ENCODE measurements around the gene CFAP251. TPM values are rescaled to one million over a fixed set of nuclear protein-coding genes. Genes with fewer than 3 reads are reported as not detected.

Gene CFAP251
- total RNA-seq, 1 experiment from 2014 or later, result 0.24 TPM

DNA sequence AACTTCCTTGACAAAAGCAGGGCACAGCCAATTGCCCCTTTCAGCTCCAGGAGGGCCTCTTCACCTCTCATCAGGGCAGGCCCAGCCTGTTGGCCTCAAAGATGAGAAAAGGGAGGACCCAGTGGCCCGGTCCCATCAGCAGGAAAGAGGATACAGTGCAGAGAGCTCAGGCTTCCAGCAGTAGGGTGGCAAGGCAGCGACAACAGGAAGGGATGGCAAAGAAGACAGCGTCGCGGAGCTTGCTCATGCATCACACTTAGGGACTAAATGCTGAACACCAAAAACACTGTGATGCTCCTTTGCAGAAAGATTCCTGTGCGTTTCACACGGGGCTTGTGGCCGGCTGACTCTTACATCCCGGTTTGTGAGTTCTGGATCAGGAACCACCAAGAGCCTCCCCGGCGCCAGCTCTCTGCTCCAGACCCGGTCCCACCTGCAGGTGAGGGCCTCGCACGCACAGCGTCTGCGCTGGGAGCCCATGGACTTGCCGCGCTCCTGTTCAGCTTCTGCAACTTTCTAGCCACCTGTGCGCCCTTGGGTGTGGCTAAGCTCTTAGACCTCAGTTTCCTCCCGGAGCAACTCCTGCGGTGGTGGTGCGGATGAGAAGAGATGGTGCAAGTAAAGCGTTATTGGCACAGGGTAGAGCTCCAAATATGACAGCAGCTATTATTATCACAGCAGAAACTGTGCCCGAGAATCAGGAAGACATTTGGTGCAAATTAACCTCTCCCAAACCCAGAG is 88.0 kb downstream of the CFAP251 start:
- Histone ChIP-seq H3K27me3 (ENCODE audit: control insufficient read depth, insufficient read depth, low read length) (no peaks in the 10 kb centered on the region), H3K36me3 (replicated peaks; ENCODE audit: control insufficient read depth, insufficient read depth, low read length) (no peaks in the 10 kb centered on the region), H3K4me3 (ENCODE audit: insufficient read depth, low read depth, low read length) (no peak overlapping the region)
- DNase-seq, result peak; percentile 36

DNA sequence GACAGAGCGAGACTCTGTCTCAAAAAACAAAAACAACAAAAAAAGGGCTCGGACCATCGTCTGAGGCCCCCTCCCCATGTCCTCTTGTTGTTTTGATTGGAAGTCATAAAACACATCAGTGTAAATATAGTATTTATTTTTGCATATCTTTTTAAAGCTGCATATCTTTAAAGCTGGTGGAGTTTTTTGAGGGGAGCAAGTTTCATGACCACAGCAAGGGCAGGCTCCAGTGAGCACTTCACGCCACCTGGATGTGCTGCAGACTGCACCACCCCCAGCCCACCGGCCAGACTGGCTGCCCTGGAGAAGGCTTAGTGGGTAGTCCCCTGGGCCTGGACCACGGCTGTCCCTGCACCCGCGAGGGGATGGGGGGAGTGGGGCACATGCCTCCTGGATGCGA is 91.3 kb downstream of the CFAP251 start:
- DNase-seq, result peak; percentile 33

DNA sequence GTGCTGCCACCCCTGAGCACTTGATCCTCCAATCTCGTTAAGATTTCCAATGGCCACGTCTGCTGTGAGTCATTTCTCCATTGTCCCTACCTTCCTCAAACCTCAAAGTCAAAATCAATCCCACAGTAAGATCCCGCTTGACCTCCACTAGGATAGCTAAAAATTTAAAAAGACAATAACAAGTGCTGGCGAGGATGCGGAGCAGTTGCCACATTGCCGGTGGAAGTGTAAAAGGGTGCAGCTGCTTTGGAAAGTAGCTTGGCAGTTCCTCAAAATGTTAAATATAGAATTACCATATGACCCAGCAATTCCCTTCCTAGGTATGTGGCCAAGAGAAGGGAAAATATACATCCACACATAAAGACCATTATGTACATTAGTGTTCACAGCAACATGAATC is 93.8 kb downstream of the CFAP251 start:
- Histone ChIP-seq H3K36me3 (replicated peaks; ENCODE audit: control insufficient read depth, insufficient read depth, low read length) (no peaks in the 10 kb centered on the region), H3K27me3 (ENCODE audit: control insufficient read depth, insufficient read depth, low read length) (no peaks in the 10 kb centered on the region), H3K4me3 (ENCODE audit: insufficient read depth, low read depth, low read length) (no peak overlapping the region)
- DNase-seq, result no peak

More for the DNA sequence above, 91.3 kb downstream of the CFAP251 start:
- H3K4me3 ChIP-seq (ENCODE audit: insufficient read depth, low read depth, low read length), result no peak overlapping the region
- no peaks in the 10 kb centered on the region for H3K36me3 ChIP-seq (replicated peaks; ENCODE audit: control insufficient read depth, insufficient read depth, low read length)
- H3K27me3 ChIP-seq (ENCODE audit: control insufficient read depth, insufficient read depth, low read length), result no peaks in the 10 kb centered on the region

DNA sequence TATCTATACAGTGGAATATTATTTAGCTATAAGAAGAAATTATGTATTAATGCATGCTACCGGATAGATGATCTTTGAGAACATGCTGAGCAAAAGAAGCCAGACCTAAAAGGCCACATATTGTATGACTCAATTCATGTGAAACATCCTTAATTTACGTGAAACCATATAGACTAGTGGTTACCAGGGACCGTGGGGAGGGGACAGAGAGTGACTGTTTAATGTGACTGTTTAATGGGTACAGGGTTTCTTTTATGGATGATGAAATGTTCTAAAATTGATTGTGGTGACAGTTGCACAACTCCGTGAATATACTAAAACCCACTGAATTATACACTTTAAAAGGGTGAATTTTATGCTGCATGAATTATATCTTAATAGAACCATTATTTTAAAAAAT is 94.7 kb downstream of the CFAP251 start:
- DNase-seq, result no peak
- no peak overlapping the region for H3K4me3 ChIP-seq (ENCODE audit: insufficient read depth, low read depth, low read length)
- no peaks in the 10 kb centered on the region for H3K36me3 ChIP-seq (replicated peaks; ENCODE audit: control insufficient read depth, insufficient read depth, low read length)
- no peaks in the 10 kb centered on the region for H3K27me3 ChIP-seq (ENCODE audit: control insufficient read depth, insufficient read depth, low read length)

DNA sequence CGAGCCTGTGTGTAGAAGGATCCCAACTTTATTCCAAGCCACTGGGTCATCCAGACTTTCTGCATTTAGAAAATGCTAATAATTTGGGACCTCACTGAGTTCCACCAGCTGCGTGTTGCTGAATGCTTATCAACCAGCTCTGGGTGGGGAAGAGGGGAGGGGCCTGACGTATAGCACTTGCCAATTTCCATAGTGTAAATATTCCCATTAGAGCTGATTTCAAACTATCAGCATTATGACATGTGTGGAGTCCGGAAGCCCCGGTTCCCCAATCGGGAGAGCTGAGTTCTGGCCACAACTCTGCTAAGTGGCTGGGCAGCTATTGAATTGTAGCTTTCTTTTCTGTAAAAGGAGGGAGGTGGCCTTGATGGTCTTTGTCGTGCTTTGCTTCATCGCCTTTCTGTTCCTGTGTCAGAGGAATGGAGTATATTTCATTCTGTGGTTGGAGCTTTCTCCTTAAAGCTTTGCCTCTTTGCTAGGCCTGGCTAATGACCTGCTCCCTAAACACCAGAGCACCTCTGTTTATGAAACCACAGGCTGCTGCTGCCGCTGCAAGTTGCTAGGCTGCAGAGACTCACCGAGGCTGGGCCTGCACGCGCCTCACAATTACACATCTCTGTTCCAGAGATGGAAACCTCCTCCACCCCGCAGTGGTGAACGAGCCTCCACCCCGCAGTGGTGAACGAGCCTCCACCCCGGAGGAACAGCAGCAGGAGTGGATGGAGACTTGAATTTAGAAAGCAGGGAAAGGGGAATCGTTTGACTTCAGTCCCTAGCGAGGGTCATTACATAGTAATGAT is 95.6 kb downstream of the CFAP251 start:
- Histone ChIP-seq H3K27me3 (ENCODE audit: control insufficient read depth, insufficient read depth, low read length) (no peaks in the 10 kb centered on the region), H3K4me3 (ENCODE audit: insufficient read depth, low read depth, low read length) (no peak overlapping the region), H3K36me3 (replicated peaks; ENCODE audit: control insufficient read depth, insufficient read depth, low read length) (no peaks in the 10 kb centered on the region)
- DNase-seq, result peak; percentile 10

DNA sequence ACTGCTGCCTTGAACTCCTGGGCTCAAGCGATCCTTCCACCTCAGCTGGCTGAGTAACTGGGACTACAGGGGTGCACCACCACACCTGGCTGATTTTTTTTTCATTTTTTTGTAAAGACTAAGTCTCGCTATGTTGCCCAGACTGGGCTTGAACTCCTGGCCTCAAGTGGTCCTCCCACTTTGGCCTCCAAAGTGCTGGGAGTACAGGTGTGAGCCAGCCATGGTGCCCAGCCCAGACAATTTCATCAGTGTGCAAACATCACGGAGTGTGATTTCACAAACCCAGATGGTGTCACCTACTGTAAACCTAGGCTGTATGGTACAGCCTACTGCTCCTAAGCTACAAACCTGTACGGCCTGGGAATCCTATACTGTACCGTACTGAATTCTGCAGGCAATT is 96.4 kb downstream of the CFAP251 start:
- Histone ChIP-seq H3K36me3 (replicated peaks; ENCODE audit: control insufficient read depth, insufficient read depth, low read length) (no peaks in the 10 kb centered on the region), H3K27me3 (ENCODE audit: control insufficient read depth, insufficient read depth, low read length) (no peaks in the 10 kb centered on the region; the same call in 1 of the 2 replicates), H3K4me3 (ENCODE audit: insufficient read depth, low read depth, low read length) (no peak overlapping the region)
- DNase-seq, result no peak

DNA sequence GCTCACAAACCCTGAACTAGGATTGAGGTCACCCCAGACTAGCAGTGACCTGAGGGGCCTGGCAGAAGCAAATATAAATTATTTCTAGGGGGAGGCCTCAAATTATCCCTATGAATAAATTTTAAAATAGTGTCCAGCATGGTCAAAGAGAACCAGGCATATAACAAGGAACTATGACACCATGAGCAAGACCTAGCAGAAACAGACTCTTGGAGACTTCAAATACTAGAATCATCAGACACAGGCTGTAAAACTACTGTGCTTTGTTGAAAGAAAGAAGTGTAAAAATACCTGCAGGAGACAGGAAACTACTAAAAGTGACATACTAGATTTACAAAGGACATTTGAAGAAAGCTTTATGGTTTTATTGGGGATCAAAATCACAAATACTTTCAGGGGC is 100.1 kb downstream of the CFAP251 start:
- H3K36me3 ChIP-seq (replicated peaks; ENCODE audit: control insufficient read depth, insufficient read depth, low read length), result no peaks in the 10 kb centered on the region
- no peak overlapping the region for H3K4me3 ChIP-seq (ENCODE audit: insufficient read depth, low read depth, low read length)
- DNase-seq, result no peak
- peaks cover 19% of the 10 kb centered on the region for H3K27me3 ChIP-seq (ENCODE audit: control insufficient read depth, insufficient read depth, low read length)

DNA sequence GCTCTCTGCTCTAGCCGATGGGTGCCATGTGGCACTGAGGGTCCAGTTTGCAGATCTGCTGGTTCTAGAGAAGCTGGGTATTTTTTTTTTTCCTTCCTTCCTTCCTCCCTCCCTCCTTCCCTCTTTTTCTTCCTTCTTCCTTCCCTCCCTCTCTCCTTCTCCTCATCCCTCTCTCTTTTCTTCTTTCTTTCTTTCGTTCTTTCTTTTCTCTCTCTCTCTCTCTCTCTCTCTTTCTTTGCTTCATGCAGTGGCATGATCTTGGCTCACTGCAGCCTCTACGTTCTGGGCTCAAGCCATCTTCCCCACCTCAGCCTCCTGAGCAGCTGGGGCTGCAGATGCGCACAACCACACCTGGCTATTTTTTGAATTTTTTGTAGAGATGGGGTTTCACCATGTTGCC is 100.5 kb downstream of the CFAP251 start:
- Histone ChIP-seq H3K36me3 (replicated peaks; ENCODE audit: control insufficient read depth, insufficient read depth, low read length) (no peaks in the 10 kb centered on the region), H3K27me3 (ENCODE audit: control insufficient read depth, insufficient read depth, low read length) (peaks cover 19% of the 10 kb centered on the region), H3K4me3 (ENCODE audit: insufficient read depth, low read depth, low read length) (no peak overlapping the region)
- DNase-seq, result no peak

DNA sequence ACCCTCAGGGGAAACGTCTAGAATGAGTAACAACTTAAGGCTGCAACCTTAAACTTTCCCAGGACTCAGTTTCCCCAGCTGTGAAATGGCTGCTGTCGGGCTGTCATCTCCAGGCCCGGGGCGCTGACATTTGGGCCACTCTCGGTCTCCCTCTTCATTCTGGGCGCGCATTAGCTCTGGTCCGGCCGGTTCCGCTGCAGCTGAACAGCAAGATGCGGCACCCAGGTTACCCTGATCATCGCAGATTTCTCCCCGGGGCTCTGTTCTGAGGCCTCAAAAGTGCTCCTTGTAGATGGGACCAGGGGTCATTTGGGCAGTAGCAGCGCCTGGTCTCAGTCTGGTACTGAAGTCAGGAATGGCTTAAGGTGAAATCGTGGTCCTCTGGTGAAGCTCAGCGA is 102.4 kb downstream of the CFAP251 start:
- Histone ChIP-seq H3K4me3 (ENCODE audit: insufficient read depth, low read depth, low read length) (peak overlapping the region; percentile 59; the same call in 1 of the 2 replicates), H3K27me3 (ENCODE audit: control insufficient read depth, insufficient read depth, low read length) (peaks cover 19% of the 10 kb centered on the region), H3K36me3 (replicated peaks; ENCODE audit: control insufficient read depth, insufficient read depth, low read length) (no peaks in the 10 kb centered on the region)
- peak; percentile 46 for DNase-seq

DNA sequence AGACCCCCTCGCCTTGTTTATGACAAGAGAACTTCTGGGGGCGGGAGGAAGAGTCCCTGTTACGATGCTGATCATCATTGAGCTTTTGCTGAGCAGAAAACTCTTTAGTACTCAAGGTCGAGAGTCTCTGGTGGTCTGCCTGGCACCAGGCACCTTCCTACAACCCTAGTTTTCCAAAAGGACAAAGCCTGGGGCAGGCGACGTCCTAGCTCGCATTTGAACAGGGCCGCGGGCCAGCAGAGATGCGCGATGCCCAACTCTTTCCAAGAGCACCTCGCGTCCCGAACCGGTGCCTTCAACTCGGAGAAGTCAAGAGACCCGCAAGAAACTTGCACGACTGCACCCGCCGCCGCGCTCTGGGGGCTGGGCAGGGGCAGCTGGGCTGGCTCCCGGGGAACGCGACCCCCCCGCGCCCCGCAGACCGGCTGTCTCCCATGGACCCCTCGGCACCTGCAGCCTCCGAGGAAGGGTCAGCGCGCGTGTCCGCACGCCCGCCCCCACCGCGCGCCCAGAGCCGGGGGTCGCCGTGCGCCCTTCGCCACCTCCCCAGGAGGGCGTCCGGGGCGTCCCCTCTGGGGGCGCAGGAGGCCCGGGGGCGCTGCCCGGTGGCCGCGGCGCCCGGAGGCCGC is 102.9 kb downstream of the CFAP251 start:
- Histone ChIP-seq H3K4me3 (ENCODE audit: insufficient read depth, low read depth, low read length) (peak overlapping the region; percentile 59), H3K36me3 (replicated peaks; ENCODE audit: control insufficient read depth, insufficient read depth, low read length) (no peaks in the 10 kb centered on the region)
- no peak for DNase-seq

DNA sequence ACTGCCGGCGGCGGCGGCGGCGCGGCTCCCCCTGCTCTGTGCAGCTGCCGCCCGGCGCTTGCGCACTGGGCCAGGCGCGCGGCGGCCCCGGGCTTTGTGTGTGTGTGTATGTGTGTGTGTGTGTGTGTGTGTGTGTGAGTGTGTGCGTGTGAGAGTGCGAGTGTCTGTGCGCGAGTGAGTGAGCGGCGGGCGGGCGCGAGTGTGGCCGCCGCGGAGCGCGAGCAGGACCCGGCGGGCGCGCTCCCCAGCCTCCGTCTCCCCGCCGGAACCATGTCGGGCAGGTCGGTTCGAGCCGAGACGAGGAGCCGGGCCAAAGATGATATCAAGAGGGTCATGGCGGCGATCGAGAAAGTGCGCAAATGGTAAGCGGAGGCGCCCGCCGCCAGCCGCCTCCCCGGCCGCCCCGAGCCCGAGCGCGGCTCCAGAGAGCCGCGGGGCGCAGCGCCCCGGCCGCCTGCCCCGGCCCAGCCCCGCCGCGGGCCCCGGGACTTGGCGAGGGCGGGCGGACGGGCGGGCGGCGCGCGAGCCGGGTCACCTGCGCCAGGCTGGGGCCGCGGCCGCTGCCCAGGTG is 103.5 kb downstream of the CFAP251 start, which contains the start of gene BCL7A:
TSS of gene BCL7A (plus strand) at position 63 of the 571 bp plus-strand sequence. CDS start at position 271, 208 bp downstream.
- Histone ChIP-seq H3K36me3 (replicated peaks; ENCODE audit: control insufficient read depth, insufficient read depth, low read length) (no peaks in the 10 kb centered on the region; the same call in 1 of the 2 replicates), H3K4me3 (ENCODE audit: insufficient read depth, low read depth, low read length) (peak within 1 kb of the TSS; percentile 59), H3K27me3 (ENCODE audit: control insufficient read depth, insufficient read depth, low read length) (peaks cover 19% of the 10 kb centered on the region)
- peak; percentile 93 for DNase-seq

More for the DNA sequence above, 102.9 kb downstream of the CFAP251 start:
- peaks cover 19% of the 10 kb centered on the region for H3K27me3 ChIP-seq (ENCODE audit: control insufficient read depth, insufficient read depth, low read length)

DNA sequence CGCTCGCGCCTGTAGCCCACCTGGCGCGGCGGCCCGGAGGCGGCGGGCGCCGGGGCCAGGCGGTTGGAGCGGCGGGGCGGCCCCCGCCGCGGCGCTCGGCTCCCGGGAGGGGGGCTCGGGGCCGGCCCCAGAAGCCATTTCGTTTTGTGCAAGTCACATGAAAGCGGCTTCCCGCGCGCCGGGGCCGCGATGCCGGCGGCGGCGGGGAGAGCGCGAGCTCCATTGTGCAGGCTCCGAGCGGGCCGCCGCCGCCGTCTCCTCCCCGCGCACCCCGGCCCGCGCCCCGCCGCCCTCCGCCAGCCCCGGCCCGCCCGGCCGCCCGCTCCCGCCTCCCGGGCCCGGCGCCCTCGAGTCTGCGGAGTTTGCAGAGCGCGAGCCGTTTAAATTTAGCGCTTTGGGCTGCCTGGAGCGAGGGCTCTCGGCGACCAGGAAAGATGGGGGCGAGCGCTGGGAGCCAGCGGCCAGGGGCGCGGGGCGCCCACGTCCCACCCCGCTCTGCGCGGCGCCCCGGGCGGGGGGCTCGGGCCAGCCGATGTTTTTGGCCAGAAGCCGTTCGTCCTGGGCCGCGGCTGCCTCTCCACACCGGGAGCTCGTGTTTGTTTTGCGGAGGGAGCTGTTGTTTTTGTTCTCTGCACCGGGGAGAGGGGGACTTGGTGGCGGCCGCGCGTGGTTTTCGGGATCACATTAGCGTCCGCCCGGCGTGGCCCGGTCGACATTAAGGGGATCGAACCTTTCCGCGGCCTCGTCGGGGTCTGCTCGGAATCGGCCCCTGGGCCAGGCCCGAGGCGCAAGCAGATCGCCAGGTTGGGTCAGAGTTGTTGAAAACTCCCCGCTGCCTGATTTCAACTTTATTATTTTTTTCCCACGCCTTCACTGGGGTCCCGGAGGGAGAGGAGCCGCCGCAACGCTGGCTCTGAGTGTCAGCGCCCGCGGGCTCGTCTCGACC is 104.3 kb downstream of the CFAP251 start:
- Histone ChIP-seq H3K27me3 (ENCODE audit: control insufficient read depth, insufficient read depth, low read length) (peaks cover 19% of the 10 kb centered on the region), H3K4me3 (ENCODE audit: insufficient read depth, low read depth, low read length) (peak overlapping the region; percentile 59), H3K36me3 (replicated peaks; ENCODE audit: control insufficient read depth, insufficient read depth, low read length) (no peaks in the 10 kb centered on the region; the same call in 1 of the 2 replicates)
- peak; percentile 92 for DNase-seq

DNA sequence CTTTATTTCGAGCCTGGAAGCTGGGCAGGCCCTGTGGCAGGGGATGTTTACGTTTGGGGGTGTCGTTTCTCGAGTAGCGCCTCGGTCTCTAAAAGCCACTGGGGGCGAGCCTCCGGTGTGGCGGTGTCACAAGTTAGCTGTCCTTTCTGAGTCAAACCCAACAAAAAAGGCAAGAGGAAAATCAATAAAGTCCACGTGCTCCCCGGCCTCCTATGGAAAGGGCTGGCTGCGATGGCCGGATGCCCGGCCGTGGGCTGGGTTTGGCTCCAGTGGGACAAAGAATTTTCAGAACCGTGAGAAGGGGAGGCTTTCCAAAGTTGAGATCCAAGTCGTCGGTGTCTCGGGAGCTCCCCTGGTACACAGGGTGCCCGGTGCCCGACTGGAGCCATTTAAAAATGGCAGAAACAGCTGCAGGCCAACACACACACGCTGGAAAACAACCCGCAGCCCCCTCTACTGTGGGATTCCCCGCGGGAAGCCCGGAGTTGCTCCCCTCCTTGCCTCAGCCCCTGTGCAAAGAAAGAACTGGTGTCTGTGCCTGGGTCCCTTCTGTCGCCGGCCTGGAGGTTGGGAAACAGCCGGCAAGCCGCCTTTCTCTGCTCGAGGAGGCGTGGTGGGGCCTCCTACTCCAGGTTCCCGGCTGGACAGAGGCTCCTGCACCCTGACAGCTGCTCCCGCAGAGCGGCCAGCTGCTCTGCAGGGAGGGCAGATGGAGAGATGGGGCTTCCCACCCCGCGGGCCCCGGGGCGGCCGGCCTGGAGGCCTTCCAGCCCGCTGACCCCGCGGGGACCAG is 105.1 kb downstream of the CFAP251 start:
- Histone ChIP-seq H3K4me3 (ENCODE audit: insufficient read depth, low read depth, low read length) (peak overlapping the region; percentile 59), H3K36me3 (replicated peaks; ENCODE audit: control insufficient read depth, insufficient read depth, low read length) (no peaks in the 10 kb centered on the region; the same call in 1 of the 2 replicates), H3K27me3 (ENCODE audit: control insufficient read depth, insufficient read depth, low read length) (peaks cover 19% of the 10 kb centered on the region)
- DNase-seq, result peak; percentile 83

Measured in H7 (cell line).